SKM-1 treated with dmso at 0.1 percent for 144 hours (cell line): Measurements from ENCODE around the gene C8G.

Experiments used
- DNase-seq: peaks from one replicate; lab custom pipeline; 2025; ENCODE audit not compliant: unreplicated experiment; lab: John Stamatoyannopoulos, UW

The C8G gene

GRCh38 chr9:136980669-136981478 is 35.8 kb downstream of the C8G start:
- DNase-seq = no peak

DNA sequence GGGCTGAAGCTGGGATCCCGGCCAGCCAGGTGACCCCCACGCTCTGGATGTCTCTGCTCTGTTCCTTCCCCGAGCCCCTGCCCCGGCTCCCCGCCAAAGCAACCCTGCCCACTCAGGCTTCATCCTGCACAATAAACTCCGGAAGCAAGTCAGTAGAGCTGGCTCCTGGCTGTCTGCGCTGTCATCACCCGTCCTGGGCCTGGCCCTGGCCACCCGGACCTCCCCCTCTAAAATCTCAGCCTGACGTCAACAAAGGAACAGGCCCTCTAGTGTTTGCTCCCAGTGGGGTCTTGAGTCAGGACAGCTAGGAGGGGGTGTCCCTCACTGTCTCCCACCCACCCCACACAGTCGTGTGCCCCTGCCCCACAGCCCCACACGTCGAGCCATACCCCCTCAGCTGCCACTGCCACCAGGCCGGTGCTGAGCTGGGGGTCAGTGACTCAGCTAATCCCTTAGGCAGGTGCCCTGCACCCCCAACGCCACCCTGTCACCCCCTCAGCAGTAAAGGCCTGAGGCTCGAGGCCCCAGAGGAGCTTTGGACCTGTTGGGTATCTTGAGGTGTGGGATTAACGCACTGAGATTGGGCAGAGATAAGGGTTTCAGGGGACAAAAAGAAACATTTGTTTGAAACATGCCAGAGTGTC is 36.7 kb downstream of the C8G start:
- no peak for DNase-seq

DNA sequence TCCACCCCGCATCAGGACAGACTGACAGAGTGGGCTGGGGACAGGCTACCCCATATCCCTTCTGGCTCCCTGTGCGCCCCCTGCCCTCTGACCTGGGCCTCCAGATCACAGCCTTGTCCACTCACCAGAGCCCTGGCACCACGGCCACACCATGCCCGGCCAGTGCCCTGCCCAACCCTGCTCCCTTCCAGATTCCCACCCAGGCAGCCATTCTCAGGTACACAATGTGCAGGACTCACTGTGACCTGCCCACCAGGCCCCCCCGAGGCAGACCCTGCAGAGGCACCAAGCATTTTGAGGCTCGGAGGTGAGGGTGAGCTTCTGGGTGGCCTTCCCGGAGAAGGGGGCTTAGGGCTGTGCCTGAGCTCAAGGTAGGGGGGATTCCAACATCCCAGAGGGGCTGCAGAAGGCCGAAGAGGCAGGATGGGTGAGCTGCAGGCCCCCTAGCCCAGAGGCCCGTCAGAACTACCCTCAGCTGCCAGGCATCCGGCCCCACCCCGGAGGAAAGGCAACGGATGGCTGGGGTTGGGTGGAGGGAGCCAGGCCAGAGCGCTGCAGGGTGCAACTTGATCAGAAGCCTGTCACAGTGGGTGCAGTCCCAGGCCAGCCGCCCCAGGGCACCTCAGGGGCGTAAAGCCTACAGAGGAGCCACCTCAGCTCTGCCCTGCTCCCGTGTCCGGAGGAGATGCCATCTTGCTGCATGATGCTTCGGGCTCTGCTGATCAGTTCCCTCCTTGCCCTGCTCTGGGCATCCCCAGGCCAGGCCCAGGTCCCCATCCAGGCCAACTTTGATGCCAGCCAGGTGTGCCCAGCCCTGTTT is 37.4 kb downstream of the C8G start, which contains the start of gene LCNL1:
Gene LCNL1, plus strand, starts transcription at position 762 of the 820 bp plus-strand sequence. CDS start 594 bp downstream, outside the sequence.
- no peak for DNase-seq

DNA sequence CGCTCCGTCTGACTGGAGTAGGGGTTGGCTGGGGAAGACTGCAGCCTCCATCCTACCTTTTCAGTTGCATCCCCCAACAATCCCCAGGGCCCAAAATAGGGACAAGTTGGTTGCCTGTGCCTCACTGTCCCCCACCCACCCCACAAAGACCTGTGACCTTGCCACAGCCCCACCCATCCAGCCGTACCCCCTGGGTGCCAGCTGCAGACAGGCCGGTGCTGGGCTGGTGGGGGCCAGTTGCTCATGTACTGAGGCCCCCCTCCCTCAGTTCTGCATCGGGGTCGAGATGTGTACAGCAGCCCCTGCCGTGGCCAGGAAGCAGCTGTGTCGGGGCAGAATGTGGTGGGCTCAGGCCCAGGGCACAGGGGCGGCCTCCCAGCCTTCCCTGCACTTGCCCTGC is 38.1 kb downstream of the C8G start:
- no peak for DNase-seq

DNA sequence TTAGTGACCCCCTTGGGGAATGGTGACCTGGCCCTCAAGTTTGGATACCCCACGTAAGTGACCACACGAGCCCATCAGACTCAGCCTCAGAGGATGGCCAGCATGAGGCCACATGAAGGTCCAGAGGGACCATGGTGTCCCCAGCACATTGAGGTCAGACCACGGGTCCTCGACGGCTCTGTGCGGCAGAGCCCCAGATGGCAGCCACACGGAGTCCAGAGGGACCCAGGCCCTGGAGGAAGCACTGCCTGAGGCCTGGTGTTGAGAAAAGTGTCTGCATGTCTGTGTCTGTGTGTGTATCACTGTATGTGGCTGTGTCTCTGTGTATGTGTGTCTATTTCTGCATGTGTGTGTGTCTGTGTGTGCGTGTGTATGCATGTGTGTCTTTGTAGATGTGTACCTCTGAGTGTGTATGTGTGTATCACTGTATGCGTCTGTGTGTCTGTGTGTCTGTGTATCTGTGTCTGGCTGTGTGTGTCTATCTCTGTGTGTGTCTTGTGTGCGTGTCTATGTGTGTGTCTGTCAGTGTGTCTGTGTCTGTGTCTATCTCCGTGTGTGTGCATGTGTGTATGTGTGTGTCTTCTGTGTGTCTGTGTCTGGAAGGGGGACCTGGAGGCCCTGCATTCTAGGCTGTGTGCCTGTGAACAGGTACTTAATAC is 38.7 kb downstream of the C8G start:
- DNase-seq = no peak

- no peak for DNase-seq
Measured at GRCh38 chr9:136984464-136985026, 39.5 kb downstream of the C8G start.

GRCh38 chr9:136985027-136985602 is 40.1 kb downstream of the C8G start:
- no peak for DNase-seq

DNA sequence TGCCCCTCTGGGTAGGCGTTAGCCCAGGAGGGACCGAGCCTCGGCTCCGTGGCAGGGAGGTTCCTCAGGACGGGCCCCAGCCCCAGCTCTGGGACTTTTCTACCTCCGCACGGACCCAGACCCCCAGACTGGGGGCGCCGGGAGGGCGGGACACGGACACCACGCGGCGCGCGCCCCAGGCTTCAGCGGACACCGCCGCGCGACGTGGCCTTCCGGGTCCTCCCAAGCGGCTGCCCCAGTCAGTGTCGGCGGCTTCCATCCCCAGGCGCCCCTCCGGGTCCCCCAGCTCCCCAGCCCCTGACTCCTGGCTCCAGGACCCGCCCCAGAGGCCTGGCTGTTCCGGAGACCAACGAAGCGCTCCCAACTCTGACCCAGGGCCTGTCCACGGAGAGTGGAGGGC is 40.8 kb downstream of the C8G start:
- DNase-seq = no peak

DNA sequence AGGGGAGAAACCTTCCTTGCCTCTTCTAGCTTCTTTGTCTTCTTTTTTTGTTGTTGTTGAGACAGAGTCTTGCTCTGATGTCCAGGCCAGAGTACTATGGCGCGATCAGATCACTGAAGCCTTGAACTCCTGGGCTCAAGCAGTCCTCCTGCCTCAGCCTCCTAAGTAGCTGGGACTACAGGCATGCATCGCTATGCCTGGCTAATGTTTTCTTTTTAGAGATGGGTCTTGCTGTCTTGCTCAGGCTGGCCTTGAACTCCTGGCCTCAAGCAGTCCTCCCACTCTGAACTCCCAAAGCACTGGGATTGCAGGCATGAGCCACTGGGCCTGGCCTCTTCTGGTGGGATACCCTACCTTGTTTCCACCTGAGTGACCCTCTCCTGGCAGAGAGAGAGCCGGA is 43.8 kb downstream of the C8G start:
- DNase-seq = no peak

DNA sequence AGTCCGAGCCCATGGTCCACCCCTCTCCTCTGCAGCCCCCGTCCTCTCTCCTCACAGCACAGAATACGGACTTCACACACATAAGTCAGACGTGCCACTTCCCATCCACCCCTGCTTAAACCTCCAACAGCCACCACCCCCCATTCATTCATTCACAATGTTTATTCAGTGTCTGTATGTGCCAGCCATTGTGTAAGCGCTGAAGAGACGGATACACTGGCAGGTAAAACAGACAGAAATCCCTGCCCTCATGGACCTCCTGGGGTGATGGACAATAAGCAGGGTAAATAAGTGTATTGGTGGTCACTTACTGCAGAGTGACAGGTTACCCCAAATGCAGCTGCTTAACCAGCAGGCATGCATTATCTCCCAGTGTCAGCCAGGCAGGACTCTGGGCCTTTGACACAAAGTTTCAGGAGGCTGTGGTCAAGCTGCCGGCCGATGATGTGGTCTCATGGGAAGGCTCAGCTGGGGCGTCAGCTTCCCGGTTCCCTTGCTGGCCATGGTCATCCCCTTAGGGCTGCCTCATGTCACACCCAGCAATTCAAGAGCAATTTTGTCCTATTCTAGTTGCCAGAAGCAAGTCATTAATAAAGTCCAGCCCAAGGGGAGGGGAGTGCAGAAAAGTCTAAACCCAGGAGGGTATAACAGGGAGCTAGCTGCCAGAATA is 45.3 kb downstream of the C8G start:
- no peak for DNase-seq

DNA sequence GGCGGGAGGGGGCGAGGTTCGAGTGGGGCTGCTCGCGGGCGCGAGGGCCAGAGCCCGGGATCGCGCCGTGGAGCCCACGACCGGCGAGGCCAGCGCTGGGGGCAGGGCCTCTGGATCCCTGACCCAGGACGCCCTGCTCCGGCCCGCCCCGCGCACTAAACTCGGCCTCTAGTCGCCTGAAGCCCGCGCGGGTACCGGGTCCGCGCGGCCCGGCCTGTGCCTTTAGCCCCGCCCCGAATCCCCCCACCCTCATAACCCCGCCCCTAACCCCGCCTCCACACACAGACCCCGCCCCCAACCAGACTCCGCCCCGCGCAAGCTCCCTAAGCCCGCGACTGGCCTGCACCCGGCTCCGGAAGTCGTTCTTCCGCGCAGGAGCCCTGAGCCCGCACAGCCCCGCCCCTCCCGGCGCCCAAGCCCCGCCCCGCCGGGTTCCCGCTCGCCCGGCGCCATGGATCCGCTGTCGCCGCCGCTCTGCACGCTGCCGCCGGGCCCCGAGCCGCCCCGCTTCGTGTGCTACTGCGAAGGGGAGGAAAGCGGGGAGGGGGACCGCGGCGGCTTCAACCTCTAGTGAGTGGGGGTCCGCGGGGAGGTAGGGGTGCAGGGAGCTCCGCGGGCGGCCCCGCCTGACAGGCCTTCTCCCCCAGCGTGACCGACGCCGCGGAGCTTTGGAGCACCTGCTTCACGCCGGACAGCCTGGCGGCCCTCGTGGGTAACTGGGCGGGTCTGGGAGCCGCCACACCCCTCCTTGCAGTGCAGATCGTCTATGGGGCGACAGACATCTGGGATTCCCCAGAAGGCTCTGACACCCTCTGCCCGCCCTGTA is 47.2 kb downstream of the C8G start, which contains the start of gene PAXX:
Gene PAXX, plus strand, starts transcription at position 430 of the 826 bp plus-strand sequence. Its CDS starts 22 bp downstream, at position 452.
- DNase-seq = peak; percentile 85

DNA sequence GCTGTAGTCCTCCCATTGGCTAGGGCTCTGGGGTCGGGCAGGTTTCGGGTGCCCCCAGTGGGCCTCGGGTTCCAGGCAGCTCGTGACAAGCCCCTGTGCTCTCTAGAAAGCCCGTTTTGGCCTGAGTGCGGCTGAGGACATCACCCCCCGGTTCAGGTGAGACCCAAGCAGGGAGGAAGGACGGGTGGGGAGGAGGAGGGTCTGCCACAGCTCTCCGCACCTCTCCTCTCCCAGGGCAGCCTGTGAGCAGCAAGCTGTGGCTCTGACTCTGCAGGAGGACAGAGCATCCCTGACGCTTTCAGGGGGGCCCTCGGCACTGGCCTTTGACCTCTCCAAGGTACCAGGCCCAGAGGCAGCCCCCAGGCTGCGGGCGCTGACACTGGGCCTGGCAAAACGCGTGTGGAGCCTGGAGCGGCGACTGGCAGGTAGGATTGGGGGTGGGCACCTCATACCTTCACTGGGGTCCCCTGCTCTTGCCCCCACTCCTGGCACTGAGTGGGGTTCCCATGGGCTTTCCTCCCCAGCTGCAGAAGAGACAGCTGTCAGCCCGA is 47.9 kb downstream of the C8G start:
- no peak for DNase-seq

DNA sequence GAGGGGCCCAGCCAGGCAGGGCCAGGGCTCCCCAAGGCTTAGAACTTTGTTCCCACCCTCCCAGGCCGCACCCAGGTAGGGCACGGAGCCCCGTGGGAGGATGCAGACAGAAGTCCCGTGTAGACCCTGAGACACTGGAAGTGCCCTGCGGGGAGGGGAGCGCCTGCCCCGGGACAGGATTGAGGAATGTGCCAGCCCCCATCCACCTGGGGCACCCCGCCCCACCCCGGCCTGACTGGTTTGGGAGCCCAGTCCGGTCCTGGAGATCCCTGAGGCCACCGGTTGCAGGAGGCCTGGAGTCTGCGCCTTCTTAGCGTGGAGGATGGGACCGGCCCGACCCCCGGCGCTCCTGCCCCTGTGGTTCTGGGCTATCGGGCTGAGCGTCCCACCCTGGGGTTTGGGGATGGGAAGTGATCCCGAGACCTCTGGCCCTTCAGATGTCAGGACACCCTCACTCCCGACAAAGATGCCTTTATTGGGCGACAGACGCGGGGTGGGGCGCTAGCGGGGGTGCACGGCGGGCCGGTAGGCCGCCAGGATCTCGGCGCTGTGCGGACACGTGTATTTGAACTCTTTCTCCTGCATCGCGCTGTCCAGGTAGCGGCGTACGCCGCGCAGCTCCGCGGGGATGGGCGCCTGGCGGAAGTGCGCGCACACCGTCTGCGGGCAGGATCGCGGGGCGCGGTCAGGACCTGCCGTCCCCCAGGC is 49.3 kb downstream of the C8G start:
- no peak for DNase-seq

DNA sequence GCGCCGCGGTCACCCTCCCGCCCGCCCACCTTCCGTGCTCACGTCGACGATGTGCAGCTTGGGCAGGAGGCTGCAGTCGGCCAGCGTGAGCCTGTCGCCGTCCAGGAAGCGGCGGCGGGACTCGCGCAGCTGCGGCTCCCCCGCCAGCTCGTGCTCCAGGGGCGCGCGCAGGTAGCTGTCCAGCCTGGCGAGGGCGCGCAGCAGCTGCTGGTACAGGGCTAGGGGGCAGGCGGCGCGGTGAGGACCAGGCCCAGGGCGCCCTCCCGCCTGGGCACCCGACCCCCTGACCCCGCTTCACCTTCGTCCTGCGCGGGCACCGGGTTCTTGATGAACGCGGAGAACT is 49.8 kb downstream of the C8G start:
- no peak for DNase-seq

DNA sequence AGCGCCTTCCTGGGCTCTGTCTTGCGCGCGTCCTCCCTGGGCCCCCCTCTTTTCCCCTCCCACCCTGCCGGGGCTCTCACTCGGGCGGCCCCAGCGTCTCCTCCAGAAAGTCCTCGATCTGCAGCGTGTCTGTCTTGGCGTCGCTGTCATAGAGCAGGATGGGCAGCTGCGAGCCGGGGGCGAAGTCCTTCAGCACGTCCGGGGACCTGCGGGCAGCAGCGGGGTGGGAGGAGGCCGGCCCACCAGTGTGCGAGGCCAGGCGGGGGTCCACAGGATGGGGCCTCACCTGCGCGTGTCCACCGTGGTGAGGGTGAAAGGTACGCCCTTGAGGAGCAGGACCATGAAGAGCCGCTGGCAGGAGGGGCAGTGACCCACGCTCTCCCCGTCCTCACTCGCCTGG is 50.3 kb downstream of the C8G start:
- DNase-seq = no peak

GRCh38 chr9:136995772-136996311 is 50.8 kb downstream of the C8G start:
- no peak for DNase-seq
